Activated B cell treated with CpG ODN at 0.5 μM for 24 hours (primary cell): ENCODE measurements around the gene TRAF4. TPM values are rescaled to one million over a fixed set of nuclear protein-coding genes. Genes with fewer than 3 reads are reported as not detected.
"Not testable (repeated sequence)": the region's sequence is repeated elsewhere in the genome, so short reads cannot be mapped to it uniquely, and the experiment has no call there.

Source experiments
- ATAC-seq: fragments of 200-7000 bp; cut with Tn5 transposase; one replicate; pipeline ENCODE4 v1.10.0; 2021; ENCODE audit warnings: low read depth, mild to moderate bottlenecking, moderate library complexity
- CTCF ChIA-PET: fragments of 350-600 bp; sonication (Branson Sonifier 250); formaldehyde crosslinking; loops from one replicate; lab custom pipeline; 2021; ENCODE audit warnings: antibody characterized with exemption; lab: Charles Lee
- POLR2A ChIA-PET: fragments of 350-600 bp; sonication (Branson Sonifier 250); formaldehyde crosslinking; loops from one replicate; lab custom pipeline; 2021; ENCODE audit warnings: antibody characterized with exemption; lab: Charles Lee
- DNase-seq: peaks from one replicate; pipeline ENCODE4 v3.0.0; 2022
- H3K27ac Mint-ChIP-seq: one replicate; pipeline ENCODE4 v1.8.0; 2020; ENCODE audit warnings: mixed read lengths
- H3K27me3 Mint-ChIP-seq: one replicate; pipeline ENCODE4 v1.8.0; 2021; ENCODE audit warnings: mixed read lengths
- H3K36me3 Mint-ChIP-seq: one replicate; pipeline ENCODE4 v1.8.0; 2021; ENCODE audit warnings: low read depth, mixed read lengths
- H3K4me1 Mint-ChIP-seq: one replicate; pipeline ENCODE4 v1.8.0; 2021; ENCODE audit warnings: mixed read lengths
- H3K4me3 Mint-ChIP-seq: one replicate; pipeline ENCODE4 v1.8.0; 2020; ENCODE audit warnings: mild to moderate bottlenecking, mixed read lengths
- H3K9me3 Mint-ChIP-seq: one replicate; pipeline ENCODE4 v1.8.0; 2020; ENCODE audit warnings: mixed read lengths
- CTCF ChIP-seq: fragments of 200-600 bp; IDR thresholded peaks from one replicate; pipeline ENCODE4 v1.8.0; 2022; ENCODE audit warnings: antibody characterized with exemption, mild to moderate bottlenecking
- intact Hi-C: fragments of 100-400 bp; cut with micrococcal nuclease; formaldehyde crosslinking; loops from one replicate; pipeline ENCODE4 v1.15.1; 2024
- total RNA-seq: library from RNA; stranded (reverse); gene quantifications from 2 replicates; pipeline ENCODE4 v1.2.3, GENCODE V29; 2022

Gene TRAF4
- total RNA-seq, 1 donor from 2014 or later: 903 TPM

- POLR2A ChIA-PET: interaction anchor here (0.5 to 4.6 kb wide), 19 partner anchors 12 to 190 kb away, joined by 3 to 51 read pairs (median 7); partner anchors contain the start of genes ERAL1, FLOT2, RPL23A and TLCD1
- H3K27ac Mint-ChIP-seq: no peak overlapping the region
Measured at GRCh38 chr17:28763804-28764266, 20.0 kb downstream of the TRAF4 start.

GRCh38 chr17:28765038-28765437, 21.2 kb downstream of the TRAF4 start:
- intact Hi-C loops: no loop called here
- H3K4me1 Mint-ChIP-seq: peaks cover 10% of the 10 kb centered on the region
- POLR2A ChIA-PET: interaction anchor here (0.6 to 3.0 kb wide), 4 partner anchors 9 to 66 kb away, joined by 3 to 51 read pairs (median 6); partner anchors contain the start of genes RPL23A and TLCD1

More at GRCh38 chr17:28763804-28764266, 20.0 kb downstream of the TRAF4 start:
- peaks cover 10% of the 10 kb centered on the region for H3K4me1 Mint-ChIP-seq
- peak; percentile 80 for TF ChIP-seq CTCF
- CTCF ChIA-PET: interaction anchor here (0.6 to 6.4 kb wide), 45 partner anchors 9 to 353 kb away, joined by 3 to 112 read pairs (median 5); partner anchors contain the start of genes BLTP2, DHRS13, FAM222B and FLOT2
- intact Hi-C loops: loop anchor here (1.0 to 5.0 kb wide), 7 partner anchors 37 to 353 kb away; partner anchors contain the start of genes DHRS13 and FAM222B
- no peak for DNase-seq
- no peaks in the 10 kb centered on the region for H3K9me3 Mint-ChIP-seq
- ATAC-seq: peak; percentile 86
- H3K27me3 Mint-ChIP-seq: no peaks in the 10 kb centered on the region
- H3K36me3 Mint-ChIP-seq: peaks cover 65% of the 10 kb centered on the region
- H3K4me3 Mint-ChIP-seq: no peak overlapping the region

GRCh38 chr17:28773736-28774135, 29.9 kb downstream of the TRAF4 start:
- Mint-ChIP-seq H3K9me3 (no peaks in the 10 kb centered on the region), H3K4me1 (peaks cover 17% of the 10 kb centered on the region), H3K27ac (no peak overlapping the region), H3K27me3 (no peaks in the 10 kb centered on the region), H3K36me3 (peaks cover 18% of the 10 kb centered on the region), H3K4me3 (no peak overlapping the region)
- DNase-seq (no peak), ATAC-seq (no peak)
- CTCF ChIA-PET: interaction anchor here (3.9 kb wide), 1 partner anchor 10 kb away, joined by 26 read pairs; no protein-coding TSS in a partner anchor
- no peak for TF ChIP-seq CTCF
- intact Hi-C loops: no loop called here
- POLR2A ChIA-PET: interaction anchor here (0.7 to 1.5 kb wide), 6 partner anchors 9 to 697 kb away, joined by 3 to 4 read pairs (median 3); no protein-coding TSS in a partner anchor

More at GRCh38 chr17:28765038-28765437, 21.2 kb downstream of the TRAF4 start:
- H3K36me3 Mint-ChIP-seq: peaks cover 56% of the 10 kb centered on the region
- no peaks in the 10 kb centered on the region for H3K9me3 Mint-ChIP-seq
- DNase-seq (no peak), ATAC-seq (no peak)
- H3K4me3 Mint-ChIP-seq: no peak overlapping the region
- CTCF ChIA-PET: interaction anchor here (0.5 to 6.4 kb wide), 13 partner anchors 10 to 188 kb away, joined by 3 to 112 read pairs (median 16); partner anchors contain the start of genes DHRS13, FAM222B, FLOT2 and NEK8
- no peaks in the 10 kb centered on the region for H3K27me3 Mint-ChIP-seq
- no peak overlapping the region for H3K27ac Mint-ChIP-seq
- no peak for TF ChIP-seq CTCF

GRCh38 chr17:28774206-28774605, 30.4 kb downstream of the TRAF4 start:
- ChIA-PET CTCF (interaction anchor here (3.9 kb wide), 1 partner anchor 11 kb away, joined by 26 read pairs; no protein-coding TSS in a partner anchor), POLR2A (interaction anchor here (0.7 to 1.5 kb wide), 5 partner anchors 9 to 697 kb away, joined by 3 to 4 read pairs (median 3); no protein-coding TSS in a partner anchor)
- intact Hi-C loops: no loop called here
- Mint-ChIP-seq H3K27ac (no peak overlapping the region), H3K36me3 (peaks cover 21% of the 10 kb centered on the region), H3K27me3 (no peaks in the 10 kb centered on the region), H3K4me3 (no peak overlapping the region), H3K9me3 (no peaks in the 10 kb centered on the region), H3K4me1 (peaks cover 17% of the 10 kb centered on the region)
- ATAC-seq (no peak), DNase-seq (no peak)
- no peak for TF ChIP-seq CTCF

GRCh38 chr17:28777178-28777577, 33.4 kb downstream of the TRAF4 start:
- DNase-seq (no peak), ATAC-seq (no peak)
- Mint-ChIP-seq H3K36me3 (peaks cover 26% of the 10 kb centered on the region), H3K9me3 (no peaks in the 10 kb centered on the region), H3K4me1 (peaks cover 32% of the 10 kb centered on the region), H3K27ac (no peak overlapping the region), H3K27me3 (no peaks in the 10 kb centered on the region), H3K4me3 (no peak overlapping the region)
- POLR2A ChIA-PET: no interaction called here
- no peak for TF ChIP-seq CTCF
- intact Hi-C loops: no loop called here
- CTCF ChIA-PET: no interaction called here

- peaks cover 16% of the 10 kb centered on the region for H3K36me3 Mint-ChIP-seq
- H3K9me3 Mint-ChIP-seq, CTCF ChIA-PET, POLR2A ChIA-PET, H3K27me3 Mint-ChIP-seq, H3K4me3 Mint-ChIP-seq, intact Hi-C loops, ATAC-seq, H3K27ac Mint-ChIP-seq, DNase-seq: not testable (repeated sequence)
- peaks cover 32% of the 10 kb centered on the region for H3K4me1 Mint-ChIP-seq
Measured at GRCh38 chr17:28779601-28780000, 35.8 kb downstream of the TRAF4 start.
